ENCODE results near the gene AKAP6. TPM values are rescaled to one million over a fixed set of nuclear protein-coding genes. Genes with fewer than 3 reads are reported as not detected.

The AKAP6 gene
- total and polyA plus RNA-seq, 10 of the 15 experiments (the other 5 are each of a cell fraction or from before 2014, with no cell fraction given) = 0.35 to 5.9 (median 2.2) TPM

GRCh38 chr14:32492457-32492856, 163.4 kb downstream of the AKAP6 start:
- in situ Hi-C loops (cut with MboI) (no loop called here), intact Hi-C loops (cut with micrococcal nuclease; ENCODE audit: unreplicated experiment) (no loop called here)
- POLR2A ChIA-PET = no interaction called here
- no peaks in the 10 kb centered on the region for H3K27me3 ChIP-seq (replicated peaks in 1 of 2; ENCODE audit: control insufficient read depth in 2 of 2, insufficient read depth in 2 of 2, low read length in 1 of 2)
- no peaks in the 10 kb centered on the region for H3K4me1 ChIP-seq (ENCODE audit: control insufficient read depth, insufficient read depth, low read length)
- no peaks in the 10 kb centered on the region for H3K9me3 ChIP-seq (replicated peaks; ENCODE audit: control insufficient read depth, insufficient read depth, low read length)
- DNase-seq (ENCODE audit: low read depth, low spot score) (no peak), FAIRE-seq (no peak), ATAC-seq (no peak)
- no peak overlapping the region for H2AFZ ChIP-seq (ENCODE audit: control insufficient read depth, low read depth, low read length)
- no peaks in the 10 kb centered on the region for H3K36me3 ChIP-seq (ENCODE audit: control insufficient read depth in 2 of 2, insufficient read depth in 2 of 2, low read length in 1 of 2)
- H3K27ac ChIP-seq (ENCODE audit: control insufficient read depth, insufficient read depth) = no peak overlapping the region
- no peak overlapping the region for H3K4me3 ChIP-seq
- H3K9ac ChIP-seq (ENCODE audit: control insufficient read depth, insufficient read depth, low read length) = no peak overlapping the region
- CTCF ChIA-PET = no interaction called here
- H3K4me2 ChIP-seq (ENCODE audit: control insufficient read depth, insufficient read depth) = no peak overlapping the region
- TF ChIP-seq FOS (IDR thresholded peaks at IDR 0.05; ENCODE audit: borderline replicate concordance, extremely low read depth, insufficient read length) = no peak
- RAD21 ChIA-PET (ENCODE audit: unreplicated experiment) = no interaction called here
- SMC1A ChIA-PET (ENCODE audit: uncharacterized antibody, unreplicated experiment) = no interaction called here
- no TSS peak for BruUV-seq (replicated peaks)
- no peaks in the 10 kb centered on the region for H3K79me2 ChIP-seq (ENCODE audit: control insufficient read depth, insufficient read depth, low read length)
- no peaks in the 10 kb centered on the region; the same call in 1 of the 2 replicates for H4K20me1 ChIP-seq (ENCODE audit: control insufficient read depth, insufficient read depth)

GRCh38 chr14:32494609-32495434, 165.7 kb downstream of the AKAP6 start:
- intact Hi-C loops (cut with micrococcal nuclease; ENCODE audit: unreplicated experiment) (no loop called here), in situ Hi-C loops (cut with MboI) (no loop called here)
- ATAC-seq (no peak), FAIRE-seq (no peak), DNase-seq (ENCODE audit: low read depth, low spot score) (no peak)
- POLR2A ChIA-PET = no interaction called here
- Histone ChIP-seq H3K4me2 (ENCODE audit: control insufficient read depth, insufficient read depth) (no peak overlapping the region), H3K36me3 (ENCODE audit: control insufficient read depth in 2 of 2, insufficient read depth in 2 of 2, low read length in 1 of 2) (no peaks in the 10 kb centered on the region), H3K9ac (ENCODE audit: control insufficient read depth, insufficient read depth, low read length) (no peak overlapping the region), H3K27ac (ENCODE audit: control insufficient read depth, insufficient read depth) (no peak overlapping the region), H3K79me2 (ENCODE audit: control insufficient read depth, insufficient read depth, low read length) (no peaks in the 10 kb centered on the region), H3K4me1 (ENCODE audit: control insufficient read depth, insufficient read depth, low read length) (no peaks in the 10 kb centered on the region), H2AFZ (ENCODE audit: control insufficient read depth, low read depth, low read length) (no peak overlapping the region), H3K27me3 (replicated peaks in 1 of 2; ENCODE audit: control insufficient read depth in 2 of 2, insufficient read depth in 2 of 2, low read length in 1 of 2) (no peaks in the 10 kb centered on the region), H4K20me1 (ENCODE audit: control insufficient read depth, insufficient read depth) (no peaks in the 10 kb centered on the region; the same call in 1 of the 2 replicates), H3K9me3 (replicated peaks; ENCODE audit: control insufficient read depth, insufficient read depth, low read length) (no peaks in the 10 kb centered on the region), H3K4me3 (no peak overlapping the region)
- TF ChIP-seq DPF2 (IDR thresholded peaks at IDR 0.05) = no peak
- no peak for TF ChIP-seq CHD2 (IDR thresholded peaks at IDR 0.05; ENCODE audit: borderline replicate concordance, low read depth, low read length)
- TF ChIP-seq TCF12 (IDR thresholded peaks at IDR 0.05; ENCODE audit: low read depth, low read length) = no peak
- no peak for TF ChIP-seq TAF1 (IDR thresholded peaks at IDR 0.05; ENCODE audit: borderline replicate concordance, low read depth, low read length)
- TF ChIP-seq CREM (IDR thresholded peaks at IDR 0.05; ENCODE audit: low read depth) = no peak
- TF ChIP-seq ATF3 (IDR thresholded peaks at IDR 0.05; ENCODE audit: borderline replicate concordance, extremely low read depth, low read depth, low read length) = no peak
- RAD21 ChIA-PET (ENCODE audit: unreplicated experiment) = no interaction called here
- SMC1A ChIA-PET (ENCODE audit: uncharacterized antibody, unreplicated experiment) = no interaction called here
- no TSS peak for BruUV-seq (replicated peaks)
- CTCF ChIA-PET = interaction anchor here (0.9 to 1.8 kb wide), 2 partner anchors 14 to 17 kb away, joined by 4 to 5 read pairs; no protein-coding TSS in a partner anchor
- 32% methylated on average over 5 of the region's 5 CpGs for WGBS (ENCODE audit: insufficient coverage, insufficient replicate concordance, low lambda C conversion rate, missing lambda C conversion rate)
